Epithelial cell of proximal tubule (primary cell): ENCODE data around the gene TRUB2. TPM values are rescaled to one million over a fixed set of nuclear protein-coding genes. Genes with fewer than 3 reads are reported as not detected.

Experiments
- DNase-seq: peaks from one replicate; pipeline ENCODE4 v3.0.0-alpha.2; 2011; ENCODE audit warnings: low read depth
- H3K4me3 ChIP-seq: 2 replicates; pipeline ENCODE4 v1.5.1; 2011; ENCODE audit warnings: low read depth, mild to moderate bottlenecking, low read length
- total RNA-seq: library from RNA; depleted of rRNA; stranded (reverse); fragments of >200 nt; gene quantifications from 2 replicates; pipeline ENCODE4 v1.2.3, GENCODE V29; 2015
- TF ChIP-seq, protein P1 (sequence below): conservative IDR thresholded peaks from 2 replicates; pipeline ENCODE4 v1.5.1; 2012; ENCODE audit warnings: low read depth, mild to moderate bottlenecking, low read length

TRUB2 gene
- total RNA-seq, 1 donor from 2014 or later: 14.1 TPM

DNA sequence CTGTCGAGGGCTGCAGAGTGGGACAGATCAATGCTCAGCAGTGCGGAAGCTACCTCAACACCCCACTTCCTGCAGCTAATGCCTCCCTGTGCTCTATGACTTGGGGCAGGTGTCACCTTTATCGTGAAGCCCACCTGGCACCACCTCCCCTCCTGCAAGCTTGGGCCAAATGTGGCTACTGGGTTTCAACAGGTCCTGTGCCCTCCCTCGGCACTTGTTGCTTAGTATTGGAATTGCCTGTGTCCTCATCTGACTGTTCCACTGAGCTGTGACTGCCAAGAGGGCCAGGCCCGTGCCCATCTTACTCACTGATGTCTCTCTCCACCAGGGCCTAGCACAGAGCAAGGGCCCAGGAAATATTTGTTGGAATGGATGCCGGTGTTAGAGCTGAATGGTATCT, 27.5 kb upstream of the TRUB2 start:
- TF ChIP-seq, protein P1, sequence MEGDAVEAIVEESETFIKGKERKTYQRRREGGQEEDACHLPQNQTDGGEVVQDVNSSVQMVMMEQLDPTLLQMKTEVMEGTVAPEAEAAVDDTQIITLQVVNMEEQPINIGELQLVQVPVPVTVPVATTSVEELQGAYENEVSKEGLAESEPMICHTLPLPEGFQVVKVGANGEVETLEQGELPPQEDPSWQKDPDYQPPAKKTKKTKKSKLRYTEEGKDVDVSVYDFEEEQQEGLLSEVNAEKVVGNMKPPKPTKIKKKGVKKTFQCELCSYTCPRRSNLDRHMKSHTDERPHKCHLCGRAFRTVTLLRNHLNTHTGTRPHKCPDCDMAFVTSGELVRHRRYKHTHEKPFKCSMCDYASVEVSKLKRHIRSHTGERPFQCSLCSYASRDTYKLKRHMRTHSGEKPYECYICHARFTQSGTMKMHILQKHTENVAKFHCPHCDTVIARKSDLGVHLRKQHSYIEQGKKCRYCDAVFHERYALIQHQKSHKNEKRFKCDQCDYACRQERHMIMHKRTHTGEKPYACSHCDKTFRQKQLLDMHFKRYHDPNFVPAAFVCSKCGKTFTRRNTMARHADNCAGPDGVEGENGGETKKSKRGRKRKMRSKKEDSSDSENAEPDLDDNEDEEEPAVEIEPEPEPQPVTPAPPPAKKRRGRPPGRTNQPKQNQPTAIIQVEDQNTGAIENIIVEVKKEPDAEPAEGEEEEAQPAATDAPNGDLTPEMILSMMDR: no peak
- DNase-seq: no peak
- H3K4me3 ChIP-seq: no peak overlapping the region

DNA sequence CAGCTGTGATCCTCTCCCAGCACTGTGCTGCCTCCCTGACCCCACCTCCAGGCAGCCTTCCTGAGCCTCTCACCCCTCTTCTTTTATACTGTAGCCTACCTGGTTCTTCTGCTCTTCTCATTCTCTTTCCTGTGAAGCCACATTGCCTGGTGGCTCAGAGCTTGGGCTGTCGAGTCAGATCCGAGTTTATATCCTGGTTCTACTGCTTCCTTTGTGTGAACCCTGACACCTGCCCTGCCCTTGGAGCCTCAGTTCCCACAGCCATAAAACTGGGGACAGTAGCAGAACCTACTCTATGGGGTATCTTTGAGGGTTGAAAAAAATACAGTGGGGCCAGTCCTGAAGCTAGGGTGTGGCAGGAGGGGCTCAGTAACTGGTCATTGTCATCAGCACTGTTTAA, 26.9 kb upstream of the TRUB2 start:
- TF ChIP-seq, protein P1: no peak
- no peak for DNase-seq
- no peak overlapping the region for H3K4me3 ChIP-seq

DNA sequence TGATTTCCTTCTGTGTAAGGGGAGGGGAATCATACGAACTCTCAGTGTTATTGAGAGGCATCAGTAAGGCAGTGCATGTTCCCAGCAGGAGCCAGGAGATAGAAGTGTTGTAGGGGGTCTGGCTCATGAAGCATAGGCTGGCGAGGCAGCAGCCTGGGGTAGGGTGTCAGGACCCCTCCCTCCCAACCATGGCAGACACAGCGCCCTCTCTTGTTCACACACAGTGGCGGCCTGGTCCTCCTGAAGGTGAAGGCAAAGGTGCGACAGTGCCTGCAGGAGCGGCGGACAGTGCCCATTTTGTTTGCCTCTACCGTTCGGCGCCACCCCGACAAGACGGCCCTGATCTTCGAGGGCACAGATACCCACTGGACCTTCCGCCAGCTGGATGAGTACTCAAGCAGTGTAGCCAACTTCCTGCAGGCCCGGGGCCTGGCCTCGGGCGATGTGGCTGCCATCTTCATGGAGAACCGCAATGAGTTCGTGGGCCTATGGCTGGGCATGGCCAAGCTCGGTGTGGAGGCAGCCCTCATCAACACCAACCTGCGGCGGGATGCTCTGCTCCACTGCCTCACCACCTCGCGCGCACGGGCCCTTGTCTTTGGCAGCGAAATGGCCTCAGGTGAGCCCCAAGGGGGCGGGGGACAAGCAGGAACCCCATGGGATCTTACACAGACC, 22.8 kb upstream of the TRUB2 start:
- TF ChIP-seq, protein P1: no peak
- no peak for DNase-seq
- no peak overlapping the region for H3K4me3 ChIP-seq

DNA sequence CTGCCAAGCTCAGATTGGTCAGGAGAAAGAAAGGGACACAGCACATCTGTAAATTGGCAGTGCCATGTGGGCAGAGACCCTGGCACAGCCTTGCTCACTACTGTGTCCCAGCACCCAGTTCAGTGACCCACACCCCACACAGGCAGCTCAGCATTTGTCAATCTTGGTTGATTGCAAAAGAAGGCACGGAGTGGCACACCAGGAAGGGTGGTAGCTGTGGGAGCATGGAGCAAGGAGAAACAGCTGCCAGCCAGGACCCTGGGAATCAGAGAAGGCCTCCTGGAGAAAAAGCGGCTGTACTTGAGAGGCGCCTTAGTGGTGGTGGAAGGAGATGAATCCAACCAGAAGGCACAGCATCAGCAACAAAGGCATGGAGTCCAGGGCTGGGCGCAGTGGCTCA, 21.6 kb upstream of the TRUB2 start:
- TF ChIP-seq, protein P1: no peak
- DNase-seq: no peak
- H3K4me3 ChIP-seq: no peak overlapping the region

DNA sequence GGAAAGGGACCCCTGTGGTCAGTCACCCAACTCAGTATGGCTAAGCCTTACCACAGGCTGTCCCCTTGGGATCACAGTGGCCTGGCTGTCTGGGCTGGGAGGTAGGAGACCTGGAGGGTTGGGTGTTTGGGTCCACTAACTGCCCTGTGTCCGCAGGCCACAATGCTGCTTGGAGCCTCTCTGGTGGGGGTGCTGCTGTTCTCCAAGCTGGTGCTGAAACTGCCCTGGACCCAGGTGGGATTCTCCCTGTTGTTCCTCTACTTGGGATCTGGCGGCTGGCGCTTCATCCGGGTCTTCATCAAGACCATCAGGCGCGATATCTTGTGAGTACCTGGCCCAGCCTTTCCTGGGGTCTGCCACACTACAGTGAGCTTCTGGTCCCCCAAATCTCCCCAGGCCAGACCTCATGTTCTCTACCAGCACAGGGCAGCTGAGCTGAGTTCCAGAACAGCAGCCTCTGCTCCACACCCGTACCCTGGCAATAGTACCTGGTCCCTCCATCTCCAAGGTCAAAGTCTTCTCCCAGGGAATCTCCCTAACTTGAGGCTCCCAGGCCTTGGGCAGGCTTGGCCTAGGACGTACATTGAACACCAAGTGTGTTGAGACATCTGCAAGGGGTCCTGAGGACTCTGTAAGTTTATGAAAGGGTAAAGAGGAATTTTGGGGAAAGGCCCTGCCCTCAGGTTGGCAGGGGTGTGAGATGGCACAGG, 20.9 kb upstream of the TRUB2 start:
- no peak for DNase-seq
- TF ChIP-seq, protein P1: no peak
- no peak overlapping the region for H3K4me3 ChIP-seq

DNA sequence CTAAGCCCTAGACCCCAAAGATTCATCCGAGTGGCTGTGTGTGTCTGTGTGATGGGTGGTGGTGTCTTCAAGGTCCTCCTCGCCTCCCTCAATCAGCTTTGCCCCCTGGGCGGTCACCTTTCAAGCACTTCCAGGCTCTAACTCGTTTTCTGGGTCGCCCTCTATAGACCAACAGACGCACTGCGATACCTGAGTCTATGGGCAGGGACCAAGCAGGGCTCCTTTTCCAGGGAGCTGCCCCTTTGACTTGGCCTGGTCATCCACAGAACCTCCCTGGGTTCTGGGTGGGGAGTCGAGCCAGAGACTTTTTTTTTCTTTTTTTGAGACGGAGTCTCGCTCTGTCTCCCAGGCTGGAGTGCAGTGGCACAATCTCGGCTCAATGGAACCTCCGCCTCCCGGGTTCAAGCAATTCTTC, 19.2 kb upstream of the TRUB2 start:
- TF ChIP-seq, protein P1: peak; percentile 70
- DNase-seq: peak; percentile 33

More for the DNA sequence above, 19.2 kb upstream of the TRUB2 start:
- peak overlapping the region; percentile 72 for H3K4me3 ChIP-seq
